ENCODE measurements around the gene SEMA4G. TPM values are rescaled to one million over a fixed set of nuclear protein-coding genes. Genes with fewer than 3 reads are reported as not detected.

Gene SEMA4G
- total and polyA plus RNA-seq, 2 of the 13 experiments (the other 11 are each of a cell fraction or from before 2014, with no cell fraction given): 46.2 to 207 TPM

- no peak for TF ChIP-seq ZMAT5 (CRISPR knock-in tag; IDR thresholded peaks at IDR 0.05; ENCODE audit: borderline replicate concordance, low read depth)
- TF ChIP-seq SMC3 (IDR thresholded peaks at IDR 0.05; ENCODE audit: low read length): no peak
- TF ChIP-seq SRSF4 (IDR thresholded peaks at IDR 0.05; ENCODE audit: low read depth, low read length, poor library complexity, severe bottlenecking): no peak
- no peak for TF ChIP-seq ZFP91 (CRISPR knock-in tag; IDR thresholded peaks at IDR 0.05; ENCODE audit: borderline replicate concordance)
- TF ChIP-seq ZNF530 (CRISPR knock-in tag; IDR thresholded peaks at IDR 0.05; ENCODE audit: low read depth): no peak
- no peak for TF ChIP-seq SMARCE1 (IDR thresholded peaks at IDR 0.05; ENCODE audit: borderline replicate concordance)
- TF ChIP-seq HNRNPH1 (optimal IDR thresholded peaks at IDR 0.05; ENCODE audit: low read depth, low read length): no peak
- no peak for TF ChIP-seq ZSCAN30 (CRISPR knock-in tag; IDR thresholded peaks at IDR 0.05)
- no peak for TF ChIP-seq TCF7L2 (IDR thresholded peaks at IDR 0.05; ENCODE audit: low read depth, low read length)
- TF ChIP-seq CSRNP1 (CRISPR knock-in tag; IDR thresholded peaks at IDR 0.05): no peak
- no peak for TF ChIP-seq ARNTL (CRISPR knock-in tag; IDR thresholded peaks at IDR 0.05)
- TF ChIP-seq ZNF317 (CRISPR knock-in tag; IDR thresholded peaks at IDR 0.05): no peak
- TF ChIP-seq ZNF230 (CRISPR knock-in tag; IDR thresholded peaks at IDR 0.05): no peak; the same call in none of the 2 replicates
- no peak for TF ChIP-seq ZNF468 (CRISPR knock-in tag; IDR thresholded peaks at IDR 0.05)
- TF ChIP-seq ZNF839 (CRISPR knock-in tag; IDR thresholded peaks at IDR 0.05; ENCODE audit: borderline replicate concordance): no peak
- TF ChIP-seq NR2F6 (IDR thresholded peaks at IDR 0.05): peak; percentile 62; the same call in 1 of the 2 replicates
- TF ChIP-seq NR2F6 (CRISPR knock-in tag; IDR thresholded peaks at IDR 0.05): peak; percentile 52; the same call in 1 of the 2 replicates
- no peak for TF ChIP-seq RAD51 (IDR thresholded peaks at IDR 0.05; ENCODE audit: borderline replicate concordance)
- no peak for TF ChIP-seq ZNF770 (CRISPR knock-in tag; IDR thresholded peaks at IDR 0.05)
- TF ChIP-seq ZNF784 (CRISPR knock-in tag; IDR thresholded peaks at IDR 0.05; ENCODE audit: borderline replicate concordance): no peak
- TF ChIP-seq MEIS1 (CRISPR knock-in tag; IDR thresholded peaks at IDR 0.05; ENCODE audit: borderline replicate concordance): no peak
- no peak for TF ChIP-seq ZNF737 (CRISPR knock-in tag; IDR thresholded peaks at IDR 0.05; ENCODE audit: borderline replicate concordance)
Observed at GRCh38 chr10:100970076-100970913, 991 bp downstream of the SEMA4G start (continued).
